Hepatocyte (in vitro differentiated cells): Measurements from ENCODE around the gene CTR9. TPM values are rescaled to one million over a fixed set of nuclear protein-coding genes. Genes with fewer than 3 reads are reported as not detected.

Source experiments
- DNase-seq: peaks from one replicate; pipeline ENCODE4 v3.0.0-alpha.2; 2016; ENCODE audit warnings: low spot score
- H2AFZ ChIP-seq: fragments of 200-600 bp; sonication (generic); 2 replicates; pipeline ENCODE4 v1.6.0; 2016; ENCODE audit warnings: antibody characterized with exemption, mild to moderate bottlenecking
- H3K27ac ChIP-seq: fragments of 200-600 bp; sonication (generic); 2 replicates; pipeline ENCODE4 v1.5.1; 2016; ENCODE audit warnings: mild to moderate bottlenecking
- H3K27me3 ChIP-seq: fragments of 200-600 bp; sonication (generic); 2 replicates; pipeline ENCODE4 v1.6.1; 2016
- H3K36me3 ChIP-seq: fragments of 200-600 bp; sonication (generic); replicated peaks from 2 replicates; pipeline ENCODE4 v1.5.1; 2016; ENCODE audit warnings: low read depth; ENCODE audit not compliant: insufficient read depth
- H3K4me1 ChIP-seq: fragments of 200-600 bp; sonication (generic); 2 replicates; pipeline ENCODE4 v1.5.1; 2016; ENCODE audit warnings: mild to moderate bottlenecking, moderate library complexity; ENCODE audit not compliant: insufficient read depth
- H3K4me2 ChIP-seq: fragments of 200-600 bp; sonication (generic); 2 replicates; pipeline ENCODE4 v1.6.0; 2016
- H3K4me3 ChIP-seq: fragments of 200-600 bp; sonication (generic); 2 replicates; pipeline ENCODE4 v1.5.1; 2016; ENCODE audit warnings: mild to moderate bottlenecking
- H3K79me2 ChIP-seq: fragments of 200-600 bp; sonication (generic); 2 replicates; pipeline ENCODE4 v1.6.0; 2017; ENCODE audit warnings: mild to moderate bottlenecking
- H3K9me2 ChIP-seq: fragments of 200-600 bp; sonication (generic); replicated peaks from 2 replicates; pipeline ENCODE4 v1.6.0; 2017; ENCODE audit warnings: mild to moderate bottlenecking; ENCODE audit not compliant: insufficient read depth
- H3K9me3 ChIP-seq: fragments of 200-600 bp; sonication (generic); 2 replicates; pipeline ENCODE4 v1.5.1; 2016; ENCODE audit warnings: low read depth, mild to moderate bottlenecking
- H4K20me1 ChIP-seq: fragments of 200-600 bp; sonication (generic); 2 replicates; pipeline ENCODE4 v1.6.0; 2016; ENCODE audit warnings: mild to moderate bottlenecking; ENCODE audit not compliant: insufficient read depth, poor library complexity, severe bottlenecking
- CTCF ChIP-seq: fragments of 200-600 bp; sonication (generic); IDR thresholded peaks from 2 replicates; pipeline ENCODE4 v1.5.1; 2016; ENCODE audit warnings: antibody characterized with exemption, mild to moderate bottlenecking; ENCODE audit not compliant: poor library complexity
- EZH2 ChIP-seq: fragments of 200-600 bp; sonication (generic); IDR thresholded peaks from 2 replicates; pipeline ENCODE4 v1.6.1; 2016; ENCODE audit warnings: antibody characterized with exemption, mild to moderate bottlenecking, borderline replicate concordance
- EZH2phosphoT487 ChIP-seq: fragments of 200-600 bp; sonication (generic); IDR thresholded peaks from one replicate; pipeline ENCODE4 v1.6.1; 2018; ENCODE audit warnings: antibody characterized with exemption, mild to moderate bottlenecking, low read depth, moderate library complexity; ENCODE audit not compliant: unreplicated experiment, severe bottlenecking
- WGBS: methylation state at CpG from one replicate; pipeline ENCODE4 v1.1.6; 2016; ENCODE audit warnings: low lambda C conversion rate; ENCODE audit errors: missing lambda C conversion rate; 5-methylcytosine and 5-hydroxymethylcytosine counted together
- polyA plus RNA-seq: library from polyadenylated mRNA; unstranded; fragments of >200 nt; fragmentation: Nextera tagmentation; extraction: Ambion mirVana; gene quantifications from 2 replicates; pipeline ENCODE4 v1.2.1, GENCODE V29; 2016
- total RNA-seq: library from RNA; depleted of rRNA; stranded (reverse); fragments of >200 nt; gene quantifications from 2 replicates; pipeline ENCODE4 v1.2.3, GENCODE V29; 2014

Gene CTR9
- total and polyA plus RNA-seq, 2 experiments from 2014 or later, result 24.4 to 28.0 TPM

- H3K36me3 ChIP-seq, result no peaks in the 10 kb centered on the region
- H4K20me1 ChIP-seq, result peaks cover 21% of the 10 kb centered on the region
- no peaks in the 10 kb centered on the region for H3K4me1 ChIP-seq
- H3K27me3 ChIP-seq, result no peaks in the 10 kb centered on the region
- no peaks in the 10 kb centered on the region for H3K9me2 ChIP-seq
- no peak overlapping the region for H3K4me3 ChIP-seq
- no peak overlapping the region for H3K27ac ChIP-seq
- H3K9me3 ChIP-seq, result no peaks in the 10 kb centered on the region
- no peak for TF ChIP-seq EZH2phosphoT487
- TF ChIP-seq CTCF, result no peak
- no peaks in the 10 kb centered on the region for H3K79me2 ChIP-seq
- no peak for DNase-seq
- no peak overlapping the region for H2AFZ ChIP-seq
- no peak overlapping the region for H3K4me2 ChIP-seq
- WGBS, result 84% methylated on average over 11 of the region's 11 CpGs
These were observed 42.6 kb downstream of the CTR9 start for GRCh38 chr11:10793470-10794255.

GRCh38 chr11:10796191-10796590, 45.1 kb downstream of the CTR9 start:
- H4K20me1 ChIP-seq, result peaks cover 46% of the 10 kb centered on the region

GRCh38 chr11:10797001-10797400, 46.0 kb downstream of the CTR9 start:
- H2AFZ ChIP-seq, result no peak overlapping the region
- no peaks in the 10 kb centered on the region for H3K27me3 ChIP-seq
- WGBS, result 97% methylated on average over 2 of the region's 2 CpGs
- H3K4me3 ChIP-seq, result no peak overlapping the region
- peaks cover 5% of the 10 kb centered on the region for H3K36me3 ChIP-seq
- no peaks in the 10 kb centered on the region for H3K9me3 ChIP-seq
- H3K4me1 ChIP-seq, result no peaks in the 10 kb centered on the region
- no peak overlapping the region for H3K27ac ChIP-seq
- peaks cover 54% of the 10 kb centered on the region for H4K20me1 ChIP-seq
- H3K9me2 ChIP-seq, result no peaks in the 10 kb centered on the region
- DNase-seq, result no peak
- peaks cover 13% of the 10 kb centered on the region for H3K79me2 ChIP-seq
- no peak overlapping the region for H3K4me2 ChIP-seq
- TF ChIP-seq CTCF (no peak), EZH2phosphoT487 (no peak), EZH2 (no peak)

More at GRCh38 chr11:10796191-10796590, 45.1 kb downstream of the CTR9 start:
- no peak overlapping the region for H3K4me2 ChIP-seq
- H2AFZ ChIP-seq, result no peak overlapping the region
- H3K9me2 ChIP-seq, result no peaks in the 10 kb centered on the region
- H3K27ac ChIP-seq, result no peak overlapping the region
- no peaks in the 10 kb centered on the region for H3K4me1 ChIP-seq
- peaks cover 5% of the 10 kb centered on the region for H3K36me3 ChIP-seq
- TF ChIP-seq EZH2phosphoT487 (no peak), CTCF (no peak), EZH2 (no peak)
- no peaks in the 10 kb centered on the region for H3K27me3 ChIP-seq
- no peak overlapping the region for H3K4me3 ChIP-seq
- no peak for DNase-seq
- no peaks in the 10 kb centered on the region for H3K9me3 ChIP-seq
- whole genome bisulfite sequencing, result 88% methylated on average over 2 of the region's 2 CpGs
- H3K79me2 ChIP-seq, result peaks cover 9% of the 10 kb centered on the region
